Ammon's horn (tissue), 1 donor: Measurements from ENCODE around the gene DPYSL4.

ENCODE experiments used
- DNase-seq: peaks from one replicate; pipeline ENCODE4 v3.0.0-alpha.2; 2016; ENCODE audit warnings: low spot score

DPYSL4 gene

DNA sequence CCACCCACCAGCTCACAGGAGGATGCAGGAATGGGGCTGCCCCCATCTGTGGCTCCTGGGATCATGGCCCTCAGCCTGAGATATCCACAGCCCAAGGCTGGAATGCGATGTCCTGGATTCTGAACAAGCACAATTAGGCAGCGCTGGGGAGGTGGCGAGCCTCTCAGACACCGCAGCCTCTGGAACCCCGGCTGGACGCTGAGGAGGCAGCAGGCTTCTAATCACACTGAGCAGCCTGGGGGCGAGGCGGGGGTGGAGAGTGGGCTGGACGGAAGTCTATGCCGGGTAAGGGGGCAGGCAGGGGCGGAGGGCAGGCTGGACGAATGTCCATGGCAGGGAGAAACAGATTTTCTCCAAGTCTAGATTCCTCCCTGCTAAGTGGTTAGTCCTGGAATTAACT lies 56.4 kb downstream of the DPYSL4 start:
- DNase-seq: no peak

DNA sequence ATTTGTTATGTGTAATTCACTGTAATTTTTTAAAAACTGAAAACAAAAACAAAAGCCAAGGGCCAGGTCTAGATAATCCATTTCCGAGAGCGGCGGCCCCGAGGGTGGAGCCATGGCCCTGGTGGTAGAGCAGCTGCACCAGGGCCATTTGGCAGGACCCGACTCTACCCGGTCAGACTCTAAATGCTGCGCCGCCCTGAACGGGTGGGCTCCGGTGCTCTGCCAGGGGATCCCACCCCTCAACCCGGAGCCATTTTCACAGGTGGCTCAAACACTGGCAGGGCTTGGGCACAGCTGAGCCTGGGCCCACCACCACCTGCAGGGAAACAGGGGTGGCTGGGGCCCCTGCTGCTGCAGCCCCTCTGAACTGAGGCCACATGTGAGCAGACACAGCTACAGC lies 56.9 kb downstream of the DPYSL4 start:
- no peak for DNase-seq

DNA sequence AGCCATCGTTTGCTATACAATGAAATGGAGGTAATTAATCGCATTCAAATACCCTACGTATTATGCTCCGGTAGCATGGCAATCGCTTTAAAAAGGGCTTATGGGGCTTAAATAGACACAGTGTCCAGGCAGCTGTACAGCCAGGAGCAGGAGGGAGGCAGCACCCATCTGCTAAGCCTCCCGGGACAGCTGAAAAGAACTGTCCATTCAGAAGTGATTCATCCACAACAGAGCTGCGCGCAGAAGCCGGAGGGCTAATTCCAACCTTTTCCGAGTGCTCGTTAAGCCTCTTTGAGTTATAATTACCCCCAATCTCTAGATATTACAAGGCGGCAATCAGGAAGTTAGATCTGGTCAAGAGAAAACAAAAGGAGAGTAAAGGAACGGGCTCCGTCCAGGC lies 58.3 kb downstream of the DPYSL4 start:
- peak; percentile 47 for DNase-seq

GRCh38 chr10:132246296-132246695 lies 59.5 kb downstream of the DPYSL4 start:
- no peak for DNase-seq

DNA sequence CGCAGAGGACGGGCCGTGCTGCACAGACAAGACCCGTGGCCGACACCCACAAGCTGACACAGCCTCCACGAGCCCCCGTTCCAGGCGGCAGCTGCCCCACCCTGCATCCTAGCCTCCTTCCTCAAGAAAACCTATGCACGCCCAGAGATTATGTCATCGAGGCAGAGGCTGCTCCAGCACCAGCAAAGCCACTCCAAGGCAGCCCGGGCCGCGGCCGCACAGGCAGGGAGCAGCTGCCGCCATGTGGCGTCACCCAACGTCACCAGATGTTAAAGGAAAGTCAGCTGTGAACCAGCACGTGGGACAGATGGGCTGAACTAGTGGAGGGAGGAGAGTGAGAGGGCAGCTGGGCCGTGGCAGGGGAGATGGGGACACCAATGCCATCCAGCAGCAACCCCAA lies 61.2 kb downstream of the DPYSL4 start:
- DNase-seq: no peak

DNA sequence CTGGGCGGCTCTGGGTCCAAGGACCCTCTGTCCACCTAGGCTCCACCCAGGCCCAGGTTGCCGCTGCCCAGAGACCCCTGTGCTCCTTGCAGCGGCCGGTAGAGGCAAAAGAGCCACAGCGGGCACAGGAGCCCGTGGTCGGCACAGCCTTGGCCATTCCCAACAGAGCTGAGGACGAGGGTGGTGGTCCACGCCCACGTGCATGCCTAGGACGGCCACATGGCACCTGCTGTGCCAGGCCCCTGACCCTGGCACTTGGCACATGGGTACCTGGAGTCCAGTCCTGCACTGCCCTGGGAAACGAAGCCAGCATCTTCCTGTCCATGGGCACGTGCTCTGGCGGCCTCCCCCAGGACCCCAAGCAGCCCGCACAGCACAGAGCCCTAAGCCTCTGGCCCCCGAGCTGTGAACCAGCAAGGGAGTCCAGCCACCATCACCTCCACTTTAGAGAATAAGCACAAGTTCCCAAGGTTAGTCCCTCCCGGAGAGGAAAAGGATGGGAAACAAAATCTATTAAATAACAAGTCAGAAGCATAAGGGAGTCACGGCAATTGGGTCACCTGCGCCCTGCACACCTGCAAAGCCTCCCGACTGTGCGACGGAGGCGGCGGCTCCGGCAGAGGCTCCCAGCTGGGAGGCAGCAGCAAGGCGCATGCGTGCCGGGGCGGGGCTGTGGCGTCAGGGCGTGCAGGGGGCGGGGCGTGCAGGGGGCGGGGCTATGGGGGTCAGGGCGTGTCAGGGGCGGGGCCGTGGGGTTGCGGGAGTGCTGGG lies 61.9 kb downstream of the DPYSL4 start:
- DNase-seq: no peak

DNA sequence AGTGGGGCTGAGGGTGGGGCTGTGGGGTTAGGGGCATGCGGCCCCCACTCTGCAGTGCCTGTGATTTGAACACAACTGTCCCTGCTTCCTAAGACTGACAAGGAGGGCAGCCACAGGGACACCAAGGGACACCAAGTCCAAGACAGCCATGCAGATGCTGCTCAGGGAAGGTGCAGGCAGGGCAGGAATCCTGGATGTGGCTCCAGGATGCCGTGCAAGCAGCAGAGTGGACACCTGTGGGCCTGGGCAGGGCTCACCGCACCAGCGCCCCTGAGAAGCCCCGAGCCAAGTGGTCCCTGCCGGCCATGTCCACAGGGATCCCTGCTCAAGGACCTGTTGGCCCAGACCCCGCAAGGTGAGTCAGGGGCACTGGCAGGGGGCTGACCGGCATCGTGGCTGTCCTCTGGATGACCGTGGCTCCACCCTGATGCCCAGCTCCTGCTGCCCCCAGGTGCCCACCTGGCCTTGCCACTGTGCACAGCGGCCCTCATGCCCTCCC lies 62.5 kb downstream of the DPYSL4 start:
- no peak for DNase-seq

- DNase-seq: no peak
Measured at GRCh38 chr10:132249824-132250375, 63.2 kb downstream of the DPYSL4 start.

DNA sequence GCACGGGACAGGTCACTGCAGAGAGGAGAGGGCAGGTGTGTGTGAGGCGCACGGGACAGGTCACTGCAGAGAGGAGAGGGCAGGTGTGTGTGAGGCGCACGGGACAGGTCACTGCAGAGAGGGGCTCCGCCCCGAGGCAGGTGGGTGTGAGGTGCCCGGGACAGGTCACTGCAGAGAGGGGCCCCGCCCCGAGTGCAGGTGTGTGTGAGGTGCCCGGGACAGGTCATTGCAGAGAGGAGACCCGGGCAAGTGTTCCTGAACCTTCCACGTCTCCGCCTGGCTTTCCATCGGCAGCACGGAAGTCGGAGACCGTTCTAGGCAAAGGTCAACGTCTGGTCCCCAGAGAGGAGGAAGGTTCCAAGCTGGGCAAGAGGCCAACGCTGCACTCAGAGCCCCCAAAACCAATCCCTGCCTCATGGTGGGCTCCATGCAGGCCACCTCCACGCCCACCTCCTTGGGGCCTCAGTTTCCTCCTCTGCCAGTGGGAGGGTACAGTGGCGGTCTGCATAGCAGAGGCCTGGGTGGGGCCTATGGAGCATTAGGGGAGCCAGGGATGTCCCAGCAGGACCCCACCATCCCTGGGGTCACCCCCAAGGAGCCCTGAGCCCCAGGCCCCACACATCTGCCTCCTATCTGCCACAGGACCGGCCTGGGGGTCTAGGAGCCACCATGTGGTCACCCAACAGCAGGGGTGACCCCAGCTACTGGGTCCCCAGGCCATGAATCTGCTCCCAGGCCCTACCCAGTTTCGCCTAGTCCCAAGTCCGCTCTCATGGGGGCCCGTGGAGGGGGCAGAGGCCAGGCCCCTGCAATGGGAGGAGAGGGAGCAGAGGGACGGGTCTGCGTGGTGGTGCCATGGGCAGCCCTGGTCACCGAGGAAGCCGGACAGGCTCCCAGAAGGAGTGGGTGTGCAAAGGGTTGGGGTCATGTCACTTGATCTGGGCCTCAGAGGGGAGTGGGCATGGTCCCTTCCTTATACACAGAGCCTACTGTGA lies 64.0 kb downstream of the DPYSL4 start:
- DNase-seq: no peak

- DNase-seq: no peak
Measured at GRCh38 chr10:132251928-132252327, 65.2 kb downstream of the DPYSL4 start.

DNA sequence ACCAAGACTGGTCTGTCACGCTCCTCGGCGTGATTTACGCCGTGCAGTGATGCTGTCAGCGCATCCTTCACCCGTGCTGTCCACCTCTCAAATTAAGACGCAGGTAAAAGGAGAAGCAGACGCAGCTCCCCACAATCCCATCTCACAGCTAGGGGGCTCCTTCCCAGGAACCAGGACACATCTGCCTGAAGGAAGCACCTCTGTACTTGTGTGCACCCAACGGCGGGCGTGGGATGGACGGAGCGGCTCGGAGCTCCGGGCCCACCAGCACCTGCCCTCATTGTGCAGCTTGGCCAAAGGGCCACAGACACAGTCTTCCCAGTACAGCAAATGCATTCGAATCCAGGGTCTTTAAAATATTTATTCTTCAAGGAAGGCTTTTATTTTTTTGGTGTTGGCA lies 65.7 kb downstream of the DPYSL4 start:
- DNase-seq: no peak

- no peak for DNase-seq
Measured at GRCh38 chr10:132253092-132253687, 66.4 kb downstream of the DPYSL4 start.

GRCh38 chr10:132254841-132255240 lies 68.1 kb downstream of the DPYSL4 start:
- DNase-seq: no peak
